Motor neuron (in vitro differentiated cells): ENCODE data around the gene NABP1. TPM values are rescaled to one million over a fixed set of nuclear protein-coding genes. Genes with fewer than 3 reads are reported as not detected.

Experiments used
- ATAC-seq, 8 experiments: fragments of 200-7000 bp; cut with Tn5 transposase; replicated peaks in 6 of 8; 2 replicates each; pipeline ENCODE4 v1.8.0; 2021; ENCODE audit warnings: mild to moderate bottlenecking in 8 of 8, moderate library complexity in 8 of 8
- H3K27ac ChIP-seq, 2 donors: fragments of 250-450 bp; sonication (Bioruptor Pico); 2 replicates each; pipeline ENCODE4 v1.9.0; 2021; ENCODE audit warnings: antibody characterized with exemption in 2 of 2, mild to moderate bottlenecking in 2 of 2, moderate library complexity in 1 of 2
- H3K4me1 ChIP-seq, 2 donors: fragments of 250-450 bp; sonication (Bioruptor Pico); replicated peaks in 1 of 2; 2 replicates each; pipeline ENCODE4 v1.6.1; 2021; ENCODE audit warnings: antibody characterized with exemption in 2 of 2, mild to moderate bottlenecking in 2 of 2, moderate library complexity in 1 of 2
- H3K4me3 ChIP-seq, 5 donors: fragments of 250-450 bp; sonication (Bioruptor Pico); 2 replicates each; pipeline ENCODE4 v1.9.0; 2021; ENCODE audit warnings: antibody characterized with exemption in 5 of 5, mild to moderate bottlenecking in 5 of 5, moderate library complexity in 4 of 5
- WGBS, 10 experiments: fragments of 450-650 bp; shearing (Covaris generic); methylation state at CpG; one replicate each; pipeline ENCODE4 v1.0.0; 2022; 5-methylcytosine and 5-hydroxymethylcytosine counted together
- in situ Hi-C, 9 experiments: fragments of 400-800 bp; cut with MboI; loops; one replicate each; pipeline ENCODE4 v1.15.0; 2021; ENCODE audit warnings: low sequenced_read_pairs in 9 of 9, low pct_unique_long_range_greater_than_20kb in 2 of 9; ENCODE audit not compliant: unreplicated experiment in 9 of 9
- total RNA-seq, 8 experiments: library from RNA; unstranded; fragments of 300-600 nt; gene quantifications; 2 replicates each; pipeline versions ENCODE4 v1.2.3 to v1.2.4, GENCODE V29; 2022

The NABP1 gene
- total RNA-seq: 100 to 1,000 TPM in 2 of 8 experiments, 10 to 100 TPM in 2, 1 to 10 TPM in 4; 3.0 to 217 (median 8.8) TPM

- H3K4me1 ChIP-seq: no peaks in the 10 kb centered on the region
- in situ Hi-C loops: loop anchor here in 1 of 9 experiments (25.0 kb wide), 1 partner anchor 116 kb away; no protein-coding TSS in a partner anchor
- H3K4me3 ChIP-seq: peak within 1 kb of the TSS; percentile 52 to 81 (median 57)
- ATAC-seq: peak; percentile 79 to 94 (median 91)
- H3K27ac ChIP-seq: peak within 1 kb of the TSS; percentile 65 to 69
- WGBS, 10 experiments: 0 to 5% (median 0%) methylated on average over 1 to 16 of the region's 66 CpGs; no CpG with 5 or more reads in 1 of the 10 experiments
Measured at GRCh38 chr2:191677646-191678436, at the start of gene NABP1. TSS of gene NABP1 (plus strand) at chr2:191678136. CDS start at chr2:191678615, 479 bp downstream.

GRCh38 chr2:191629001-191629453 lies 48.9 kb upstream of the NABP1 start:
- Histone ChIP-seq H3K27ac (no peak overlapping the region), H3K4me3 (no peak overlapping the region), H3K4me1 (no peaks in the 10 kb centered on the region)
- WGBS, 10 experiments: 0 to 92% (median 78%) methylated on average over 1 to 7 of the region's 7 CpGs
- no peak for ATAC-seq
- in situ Hi-C loops: no loop called here

GRCh38 chr2:191629976-191630712 lies 47.8 kb upstream of the NABP1 start:
- ATAC-seq: peak in 2 of 8 experiments; percentile 13 to 40
- in situ Hi-C loops: no loop called here
- WGBS, 10 experiments: 20 to 100% (median 80%) methylated on average over 1 of the region's 1 CpG; no CpG with 5 or more reads in 1 of the 10 experiments

GRCh38 chr2:191631754-191632153 lies 46.2 kb upstream of the NABP1 start:
- H3K27ac ChIP-seq: no peak overlapping the region
- ATAC-seq: peak in 3 of 8 experiments; percentile 59 to 93 (median 77)
- WGBS, 10 experiments: 40 to 100% (median 60%) methylated on average over 1 of the region's 1 CpG; no CpG with 5 or more reads in 5 of the 10 experiments
- in situ Hi-C loops: no loop called here
- H3K4me1 ChIP-seq: no peaks in the 10 kb centered on the region
- no peak overlapping the region for H3K4me3 ChIP-seq

More at GRCh38 chr2:191629976-191630712, 47.8 kb upstream of the NABP1 start:
- H3K4me3 ChIP-seq: no peak overlapping the region
- H3K27ac ChIP-seq: no peak overlapping the region
- H3K4me1 ChIP-seq: no peaks in the 10 kb centered on the region

GRCh38 chr2:191632426-191632825 lies 45.5 kb upstream of the NABP1 start:
- WGBS, 10 experiments: 89 to 100% (median 100%) methylated on average over 1 to 3 of the region's 3 CpGs; no CpG with 5 or more reads in 1 of the 10 experiments
- no peak for ATAC-seq

DNA sequence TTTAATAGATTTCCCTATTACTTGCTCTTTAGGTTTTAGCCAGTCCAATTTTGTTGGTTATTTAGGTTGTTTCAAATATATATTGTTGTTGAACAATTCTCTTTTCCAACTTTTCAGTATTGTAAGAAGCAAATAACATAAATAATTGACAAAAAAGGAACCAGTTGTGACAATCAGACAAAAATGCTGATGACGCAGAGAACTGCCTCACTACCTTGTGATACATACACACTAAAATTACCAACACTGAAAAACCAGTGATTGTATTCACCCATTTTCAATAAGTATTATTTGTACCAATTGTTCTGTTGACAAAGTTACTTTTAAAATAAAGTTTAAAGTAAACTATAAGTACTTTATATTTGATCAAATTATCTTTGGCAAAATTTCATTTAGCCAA lies 43.1 kb upstream of the NABP1 start:
- H3K4me3 ChIP-seq: no peak overlapping the region
- no peak overlapping the region for H3K27ac ChIP-seq
- ATAC-seq: no peak
- in situ Hi-C loops: no loop called here
- H3K4me1 ChIP-seq: no peaks in the 10 kb centered on the region
- 86 to 100% (median 100%) methylated on average over 1 of the region's 1 CpG; no CpG with 5 or more reads in 1 of the 10 experiments for WGBS, 10 experiments

More at GRCh38 chr2:191632426-191632825, 45.5 kb upstream of the NABP1 start:
- in situ Hi-C loops: no loop called here
- H3K4me3 ChIP-seq: no peak overlapping the region
- no peaks in the 10 kb centered on the region for H3K4me1 ChIP-seq
- H3K27ac ChIP-seq: no peak overlapping the region

GRCh38 chr2:191635333-191636234 lies 42.4 kb upstream of the NABP1 start:
- no peak overlapping the region for H3K27ac ChIP-seq
- in situ Hi-C loops: no loop called here
- no peak for ATAC-seq
- H3K4me1 ChIP-seq: no peaks in the 10 kb centered on the region
- WGBS, 10 experiments: 17 to 100% (median 90%) methylated on average over 1 to 5 of the region's 5 CpGs; no CpG with 5 or more reads in 2 of the 10 experiments
- H3K4me3 ChIP-seq: no peak overlapping the region

GRCh38 chr2:191636235-191636543 lies 41.7 kb upstream of the NABP1 start:
- Histone ChIP-seq H3K4me1 (no peaks in the 10 kb centered on the region), H3K4me3 (no peak overlapping the region), H3K27ac (no peak overlapping the region)
- in situ Hi-C loops: no loop called here
- ATAC-seq: peak in 1 of 8 experiments; percentile 3

- in situ Hi-C loops: no loop called here
- H3K27ac ChIP-seq: no peak overlapping the region
- no peaks in the 10 kb centered on the region for H3K4me1 ChIP-seq
- H3K4me3 ChIP-seq: no peak overlapping the region
- ATAC-seq: no peak
- 88 to 100% (median 100%) methylated on average over 1 of the region's 1 CpG; no CpG with 5 or more reads in 1 of the 10 experiments for WGBS, 10 experiments
Measured at GRCh38 chr2:191636586-191636985, 41.4 kb upstream of the NABP1 start.

GRCh38 chr2:191637182-191638078 lies 40.5 kb upstream of the NABP1 start:
- WGBS, 10 experiments: 0 to 100% (median 58%) methylated on average over 1 to 6 of the region's 6 CpGs
- Histone ChIP-seq H3K4me1 (no peaks in the 10 kb centered on the region), H3K27ac (no peak overlapping the region), H3K4me3 (no peak overlapping the region)
- in situ Hi-C loops: no loop called here
- ATAC-seq: peak in 3 of 8 experiments; percentile 58 to 72 (median 65)

DNA sequence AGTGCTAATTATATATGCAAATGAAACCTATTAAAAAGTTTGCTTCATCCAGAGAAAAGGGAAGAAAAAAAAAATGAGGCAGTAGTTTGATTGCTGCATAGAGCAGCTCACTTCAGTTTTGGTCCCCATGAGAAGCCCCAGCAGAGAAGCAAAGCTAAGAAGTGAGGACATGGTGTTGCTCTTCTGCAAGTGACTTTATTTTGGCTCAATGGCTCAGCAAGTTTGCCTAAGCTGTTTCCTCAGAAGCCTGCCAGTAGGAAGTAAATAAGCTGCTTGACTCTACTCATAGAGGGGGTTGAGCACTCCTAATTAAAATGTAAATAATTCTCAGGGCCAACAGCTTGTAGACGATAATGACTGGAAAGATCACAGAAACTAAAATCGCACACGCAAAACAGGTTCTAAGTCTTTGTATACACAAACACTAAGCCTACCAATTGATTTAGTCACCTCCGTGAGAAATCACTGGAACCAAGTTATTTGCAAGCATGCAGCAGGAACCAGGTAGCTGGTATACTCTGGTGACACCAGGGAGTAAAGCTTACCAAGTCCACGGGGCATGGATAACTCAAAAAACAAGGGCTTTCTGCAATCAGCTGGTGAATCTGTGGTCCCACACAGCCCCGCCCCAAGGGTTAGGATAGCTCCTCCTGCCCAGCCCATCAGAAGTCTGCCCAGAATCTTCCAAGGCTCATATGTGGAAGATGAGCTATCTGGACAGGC lies 39.7 kb upstream of the NABP1 start:
- 0 to 100% (median 74%) methylated on average over 1 to 6 of the region's 6 CpGs; no CpG with 5 or more reads in 1 of the 10 experiments for WGBS, 10 experiments
- H3K27ac ChIP-seq: no peak overlapping the region
- H3K4me1 ChIP-seq: peaks cover 0 to 3% of the 10 kb centered on the region in 2 donors
- peak in 3 of 8 experiments; percentile 47 to 73 (median 60) for ATAC-seq
- in situ Hi-C loops: no loop called here
- no peak overlapping the region for H3K4me3 ChIP-seq
